HG02884 (cell line): ENCODE results near the gene DNAH17.

Experiments used
- ATAC-seq: cut with Tn5 transposase; IDR thresholded peaks from one replicate; pipeline ENCODE4 v1.9.1; 2021; ENCODE audit warnings: mild to moderate bottlenecking, moderate library complexity; ENCODE audit not compliant: unreplicated experiment

Gene DNAH17

DNA sequence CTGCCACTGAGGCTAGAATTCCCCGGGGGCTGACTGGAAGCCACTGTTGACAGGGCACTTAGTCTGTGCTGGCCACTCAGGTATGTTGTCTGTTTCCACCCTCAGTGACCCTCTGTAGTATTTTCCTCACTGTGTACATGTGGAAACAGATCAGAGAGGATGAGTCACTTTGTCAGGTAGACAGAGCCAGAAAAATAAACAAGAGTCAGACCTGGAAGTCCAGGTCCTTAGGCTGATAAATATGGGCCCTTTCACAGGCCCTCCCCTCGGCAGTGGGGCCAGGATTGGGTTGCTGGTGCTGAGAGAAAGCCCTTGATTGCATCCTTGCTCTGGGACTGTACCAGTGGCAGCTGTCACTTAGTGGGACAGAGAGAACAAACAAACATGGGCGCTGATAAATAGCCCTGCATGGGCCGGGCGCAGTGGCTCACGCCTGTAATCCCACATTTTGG lies 177.5 kb downstream of the DNAH17 start:
- no peak for ATAC-seq

DNA sequence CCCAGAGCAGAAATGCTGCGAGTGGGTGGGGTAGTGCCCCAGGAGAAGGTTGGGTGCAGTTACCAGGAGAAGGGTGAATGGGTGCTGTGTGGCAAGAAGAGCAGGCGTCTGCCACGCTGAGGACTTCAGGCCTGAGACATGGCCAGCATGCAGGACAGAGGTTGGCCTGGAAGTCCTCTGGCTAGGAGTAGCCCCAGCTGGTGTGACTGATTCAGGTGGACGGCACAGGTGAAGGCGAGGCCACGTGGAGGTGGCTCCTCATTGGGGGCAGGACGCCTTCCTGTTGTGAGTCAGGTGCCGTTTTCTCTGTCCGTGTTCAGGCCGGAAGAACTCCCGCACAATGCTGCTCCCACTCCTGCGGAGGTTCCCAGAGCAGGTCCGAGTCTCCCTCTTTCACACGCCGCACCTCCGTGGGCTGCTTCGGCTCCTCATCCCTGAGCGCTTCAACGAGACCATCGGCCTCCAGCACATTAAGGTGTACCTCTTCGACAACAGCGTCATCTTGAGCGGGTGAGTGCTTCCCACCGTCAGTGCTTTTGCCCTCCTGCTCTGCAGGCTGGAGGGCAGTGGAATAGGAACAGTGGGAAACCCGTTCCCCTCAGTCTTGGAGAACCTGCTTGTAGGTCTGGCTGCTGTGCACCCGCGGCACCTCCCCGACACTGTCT lies 178.0 kb downstream of the DNAH17 start:
- ATAC-seq, result no peak

DNA sequence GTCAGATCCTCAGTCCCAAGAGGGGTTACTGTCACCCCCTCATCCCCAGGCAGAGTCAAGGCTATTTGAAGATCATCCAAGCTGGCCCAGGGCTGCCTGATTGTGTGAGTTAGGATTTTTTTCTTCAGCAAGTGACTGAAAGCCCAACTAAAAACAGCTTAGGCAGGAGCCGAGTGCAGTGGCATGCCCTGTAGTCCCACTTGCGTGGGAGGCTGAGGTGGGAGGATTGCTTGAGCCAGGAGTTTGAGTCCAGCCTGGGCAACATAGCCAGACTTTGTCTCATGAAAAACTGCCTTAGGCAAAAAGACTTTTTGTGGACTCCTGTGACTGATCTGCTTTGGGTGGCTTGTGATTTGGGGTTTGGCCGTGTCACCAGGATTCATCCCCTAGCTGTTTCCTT lies 178.8 kb downstream of the DNAH17 start:
- no peak for ATAC-seq

DNA sequence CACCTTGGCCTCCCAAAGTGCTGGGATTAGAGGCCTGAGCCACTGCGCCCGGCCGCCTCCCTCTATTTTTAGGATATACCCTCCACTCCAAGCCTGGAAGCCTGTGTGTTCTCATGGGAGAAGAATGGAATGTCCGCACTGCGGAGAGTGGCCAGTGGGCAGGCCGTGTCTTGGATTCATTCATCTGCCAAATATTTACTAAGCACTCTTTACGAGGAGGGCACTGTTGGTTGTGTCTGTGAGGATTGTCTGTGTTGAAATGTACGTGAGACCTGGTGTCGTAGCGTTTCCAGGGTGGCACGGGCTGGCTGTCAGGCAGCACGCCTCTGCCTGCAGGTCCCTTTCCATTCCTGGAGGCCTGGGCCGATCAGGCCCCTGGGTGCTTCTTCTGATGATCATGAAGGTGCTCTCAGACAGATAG lies 179.5 kb downstream of the DNAH17 start:
- no peak for ATAC-seq

DNA sequence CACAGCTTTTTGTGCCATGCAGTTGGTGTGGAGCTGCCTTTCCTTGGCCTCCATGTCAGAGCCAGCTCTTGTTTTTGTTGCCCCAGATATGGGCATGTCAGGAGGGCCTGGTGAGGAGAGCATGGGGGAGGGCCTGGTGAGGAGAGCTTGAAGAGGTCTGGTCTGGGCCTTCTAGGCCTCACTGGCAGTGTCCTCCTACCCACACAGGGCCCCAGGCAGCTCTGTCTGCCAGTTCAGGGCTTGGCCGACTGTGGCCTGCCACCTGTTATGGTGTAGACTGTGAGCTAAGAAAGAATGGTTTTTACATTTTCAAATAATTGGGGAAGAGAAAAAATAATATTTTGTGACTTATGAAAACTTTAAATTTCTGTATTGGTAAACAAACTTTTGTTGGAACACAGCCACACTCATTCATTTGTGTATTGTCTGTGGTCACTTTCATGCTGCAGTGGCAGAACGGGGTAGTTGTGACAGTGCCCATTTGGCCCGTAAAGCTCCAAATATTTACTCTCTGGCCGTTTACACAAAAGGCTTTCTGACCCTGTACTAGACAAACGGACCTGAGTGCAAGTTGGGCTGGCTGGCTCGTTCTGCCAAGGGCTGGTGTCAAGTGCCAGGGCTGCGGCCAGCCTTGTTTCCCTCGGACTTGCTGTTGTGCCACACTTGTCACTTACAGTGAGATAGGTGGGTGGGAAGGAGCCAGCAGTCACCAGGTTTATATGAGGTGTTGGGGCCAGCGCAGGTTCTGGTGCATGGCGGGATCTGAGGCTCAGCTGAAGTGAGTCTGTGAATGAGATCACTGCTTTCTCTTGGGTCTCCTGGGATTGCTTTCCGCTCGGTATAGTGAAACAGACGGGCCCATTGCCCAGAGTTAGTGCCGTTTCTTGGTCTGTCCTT lies 180.5 kb downstream of the DNAH17 start:
- ATAC-seq, result no peak

DNA sequence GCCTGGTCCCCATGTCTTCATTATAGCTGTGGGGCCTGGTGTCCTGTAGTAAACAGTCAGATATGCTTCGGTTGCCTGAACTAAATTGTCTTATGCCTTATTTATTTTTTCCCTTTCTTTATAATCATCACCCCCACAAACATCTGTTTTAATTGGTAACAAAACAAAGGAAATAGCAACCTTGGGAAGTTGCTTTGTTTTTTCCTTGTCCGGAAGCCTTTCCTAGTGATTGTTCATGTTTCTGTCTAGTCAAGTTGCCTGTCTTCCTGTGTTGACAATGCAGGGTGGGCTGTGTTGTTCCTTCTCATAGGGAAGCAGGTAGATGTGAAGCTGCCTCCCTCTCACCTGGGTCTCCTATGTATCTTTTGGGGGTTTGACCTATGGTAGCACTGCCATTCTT lies 182.0 kb downstream of the DNAH17 start:
- ATAC-seq, result no peak

DNA sequence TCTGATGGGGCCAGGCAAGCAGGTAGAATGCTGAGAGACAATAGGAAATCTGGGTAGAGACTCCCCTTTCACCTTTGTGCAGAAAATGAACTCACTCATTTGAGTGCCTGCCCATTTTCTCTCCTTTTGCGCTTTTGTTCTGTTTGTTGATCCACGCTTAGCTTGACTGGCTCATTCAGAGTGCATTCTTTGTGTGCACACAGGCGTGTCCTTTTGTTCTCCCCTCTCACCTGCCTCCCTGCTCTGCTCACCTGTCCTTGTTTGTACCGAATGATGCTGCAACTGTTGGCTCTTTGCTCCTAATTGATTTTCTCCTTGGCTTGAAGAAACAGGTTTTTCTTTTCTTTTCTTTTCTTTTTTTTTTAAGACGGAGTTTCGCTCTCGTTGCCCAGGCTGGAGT lies 183.0 kb downstream of the DNAH17 start:
- no peak for ATAC-seq

DNA sequence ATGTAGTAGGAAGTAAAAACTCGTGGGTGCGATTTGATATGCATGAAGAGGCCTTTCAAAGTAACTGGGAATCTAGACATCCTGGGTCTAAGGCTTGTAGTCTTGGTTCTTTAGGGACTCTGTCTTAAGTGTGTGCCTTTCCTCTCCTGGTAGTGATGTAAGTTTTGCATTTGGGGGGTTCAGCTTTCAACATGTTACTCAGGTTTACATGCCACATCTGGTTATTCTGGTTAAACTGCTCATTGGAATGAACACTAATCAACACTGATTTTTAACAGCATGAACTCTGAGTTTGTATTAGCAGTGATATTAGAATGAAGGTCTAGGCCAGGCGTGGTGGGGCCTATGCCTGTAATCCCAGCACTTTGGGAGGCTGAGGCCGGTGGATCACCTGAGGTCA lies 183.6 kb downstream of the DNAH17 start:
- no peak for ATAC-seq

DNA sequence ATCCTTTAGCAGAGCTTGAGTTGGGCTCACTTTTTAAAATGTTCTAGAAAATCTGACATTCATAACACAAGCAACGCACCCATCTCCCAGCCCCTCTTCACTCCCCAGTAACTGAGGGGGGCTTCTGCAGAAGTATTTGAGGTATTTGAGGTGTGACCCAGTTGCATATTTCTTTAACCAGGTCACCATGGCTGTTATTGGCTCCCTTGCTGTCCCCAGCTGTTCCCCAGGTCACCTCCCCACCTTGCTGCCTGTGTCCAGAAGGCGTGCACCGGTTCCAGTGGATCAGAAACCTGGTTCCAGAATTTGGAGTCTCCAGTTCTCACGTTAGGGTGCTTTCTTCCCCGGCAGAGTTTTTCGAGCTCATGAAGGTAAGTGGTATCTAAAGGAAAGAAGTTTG lies 184.9 kb downstream of the DNAH17 start:
- ATAC-seq, result no peak

DNA sequence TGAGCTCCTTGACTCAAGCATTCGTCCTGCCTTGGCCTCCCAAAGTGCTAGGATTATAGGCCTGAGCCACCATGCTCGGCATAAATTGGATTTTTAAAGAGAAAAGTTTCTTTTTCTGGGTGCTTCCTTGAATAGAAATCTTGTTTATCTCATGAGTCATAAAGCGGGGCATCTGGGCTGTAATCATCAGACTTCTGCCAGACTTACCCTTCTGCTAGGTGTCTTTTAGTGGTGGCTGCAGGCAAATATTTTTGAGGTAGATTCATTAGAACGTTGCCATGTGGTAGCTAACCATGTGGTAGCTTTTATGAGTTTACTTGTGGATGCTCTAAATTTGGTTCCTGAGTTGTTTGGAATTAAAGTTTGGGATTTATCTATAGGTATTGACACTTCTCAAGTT lies 185.4 kb downstream of the DNAH17 start:
- ATAC-seq, result no peak

DNA sequence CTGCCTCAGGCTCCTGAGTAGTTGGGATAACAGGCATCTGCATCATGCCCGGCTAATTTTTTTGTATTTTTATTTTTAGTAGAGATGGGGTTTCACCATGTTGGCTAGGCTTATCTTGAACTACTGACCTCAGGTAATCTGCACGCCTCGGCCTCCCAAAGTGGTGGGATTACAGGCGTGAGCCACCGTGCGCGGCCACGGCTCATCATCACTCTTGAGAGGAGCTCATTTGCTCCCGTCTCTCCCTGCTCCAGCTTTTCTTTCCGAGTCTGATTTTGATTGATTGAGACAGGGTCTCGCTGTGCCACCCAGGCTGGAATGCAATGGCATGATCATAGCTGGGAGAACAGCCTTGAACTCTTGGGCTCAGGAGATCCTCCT lies 186.2 kb downstream of the DNAH17 start:
- ATAC-seq, result no peak

DNA sequence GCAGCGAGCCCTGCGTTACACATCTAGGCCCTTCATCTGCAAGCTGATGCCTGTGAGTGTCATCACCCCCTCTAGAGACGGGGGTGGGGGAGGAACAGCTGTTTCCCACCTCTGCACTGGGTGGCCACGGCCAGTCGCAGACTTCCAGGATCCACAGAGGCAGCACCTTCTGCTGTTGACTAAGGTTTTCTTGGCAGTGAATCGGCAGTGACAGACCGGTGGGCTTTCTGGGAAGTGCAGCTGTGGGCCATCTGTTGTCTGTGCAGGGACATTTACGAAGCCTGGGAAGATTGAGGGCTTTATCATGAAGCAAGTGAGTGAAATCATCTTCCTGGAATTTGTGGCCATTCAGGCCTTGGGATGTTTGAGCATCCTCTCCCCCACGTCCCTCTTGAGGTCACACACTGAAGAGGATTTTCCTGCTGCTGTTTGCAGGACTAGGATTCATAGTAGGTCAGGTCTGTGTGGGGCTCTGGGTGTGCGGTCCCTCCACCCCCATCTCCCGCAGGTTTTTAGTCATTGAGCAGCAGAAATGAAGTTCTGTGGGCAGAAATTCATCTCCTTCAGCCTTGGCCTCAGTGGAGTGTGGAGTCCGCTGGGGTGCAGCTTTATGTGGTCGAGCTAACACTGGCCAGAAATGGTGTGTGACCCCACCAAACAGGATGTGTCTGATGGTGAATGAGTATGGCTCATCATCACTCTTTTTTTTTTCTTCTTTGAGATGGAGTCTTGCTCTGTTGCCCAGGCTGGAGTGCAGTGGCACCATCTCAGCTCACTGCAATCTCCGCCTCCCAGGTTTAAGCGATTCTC lies 186.8 kb downstream of the DNAH17 start:
- ATAC-seq, result no peak

DNA sequence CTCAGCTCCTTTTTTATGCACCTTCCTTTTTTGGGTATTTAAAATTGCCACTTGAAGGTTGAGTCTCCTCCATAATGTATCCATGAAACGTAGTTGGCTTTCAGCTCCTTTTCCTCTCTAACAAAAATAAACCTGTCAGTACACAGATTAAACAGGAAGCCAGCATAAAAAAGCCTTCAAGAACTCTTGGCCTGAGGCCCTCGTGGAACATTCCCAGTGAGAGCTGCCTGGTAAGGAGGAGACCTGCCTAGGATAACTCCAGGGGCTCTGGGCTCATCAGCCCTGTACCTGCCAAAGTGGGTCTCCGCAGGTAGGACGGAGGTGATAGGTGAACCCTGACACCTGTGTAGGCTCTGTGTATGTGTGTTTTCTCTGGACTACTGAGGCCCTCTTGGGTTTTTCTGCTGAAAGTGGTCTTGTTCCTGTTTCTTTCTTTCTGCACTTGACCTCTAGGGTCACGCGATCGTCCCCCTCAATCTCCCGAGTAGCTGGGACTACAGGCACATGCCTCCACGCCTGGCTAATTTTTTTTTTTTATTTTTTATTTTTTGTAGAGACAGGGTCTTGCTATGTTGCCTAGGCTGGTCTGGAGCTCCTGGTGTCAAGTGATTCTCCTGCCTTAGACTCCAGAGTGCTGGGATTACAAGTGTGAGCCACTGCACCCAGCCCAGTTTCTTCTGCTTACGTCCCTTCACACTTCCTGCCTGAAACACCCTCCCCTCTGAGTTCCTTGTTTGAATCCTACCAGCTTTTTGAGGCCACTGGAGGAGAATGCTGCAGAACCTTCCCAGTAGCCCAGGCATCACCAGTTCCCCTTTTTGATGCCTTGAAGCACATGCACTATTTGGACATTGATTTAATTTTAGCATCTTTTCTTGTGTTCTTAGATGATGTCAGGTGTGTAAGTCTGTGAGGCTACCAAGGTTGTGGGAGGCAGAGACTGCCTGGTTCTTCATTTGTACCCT lies 188.9 kb downstream of the DNAH17 start:
- no peak for ATAC-seq

DNA sequence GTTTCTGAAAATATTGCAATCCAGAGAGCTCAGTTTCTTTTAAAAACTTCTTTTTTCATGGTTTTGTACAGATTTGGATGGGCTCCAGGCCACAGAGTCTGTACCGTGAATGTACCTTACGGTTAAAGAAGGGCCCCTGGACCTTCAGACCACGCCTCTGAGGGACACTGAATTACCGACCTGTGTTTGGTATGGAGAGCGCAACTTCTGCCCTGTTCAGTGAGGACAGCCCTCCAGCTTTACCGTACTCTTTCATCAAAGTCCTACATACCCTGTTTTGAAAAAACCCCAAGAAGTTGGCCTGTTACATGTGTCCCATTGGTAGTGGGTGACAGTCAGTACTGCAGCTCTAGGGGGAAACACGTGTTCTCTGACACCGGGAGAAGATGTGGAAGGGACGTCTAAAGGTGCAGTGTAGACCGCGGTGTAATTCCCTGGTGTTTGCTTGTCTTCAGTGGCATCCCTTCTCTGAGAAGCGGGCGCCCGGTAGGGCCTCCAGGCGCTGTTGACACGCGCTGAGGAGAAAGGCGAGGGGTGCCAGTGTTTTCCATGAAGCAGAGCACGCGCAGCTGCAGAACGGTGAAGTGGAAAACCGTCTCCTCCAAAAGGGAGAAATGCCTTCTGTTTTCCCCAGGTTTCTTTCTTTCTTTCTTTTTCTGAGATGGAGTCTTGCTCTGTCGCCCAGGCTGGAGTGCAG lies 192.6 kb downstream of the DNAH17 start:
- no peak for ATAC-seq

DNA sequence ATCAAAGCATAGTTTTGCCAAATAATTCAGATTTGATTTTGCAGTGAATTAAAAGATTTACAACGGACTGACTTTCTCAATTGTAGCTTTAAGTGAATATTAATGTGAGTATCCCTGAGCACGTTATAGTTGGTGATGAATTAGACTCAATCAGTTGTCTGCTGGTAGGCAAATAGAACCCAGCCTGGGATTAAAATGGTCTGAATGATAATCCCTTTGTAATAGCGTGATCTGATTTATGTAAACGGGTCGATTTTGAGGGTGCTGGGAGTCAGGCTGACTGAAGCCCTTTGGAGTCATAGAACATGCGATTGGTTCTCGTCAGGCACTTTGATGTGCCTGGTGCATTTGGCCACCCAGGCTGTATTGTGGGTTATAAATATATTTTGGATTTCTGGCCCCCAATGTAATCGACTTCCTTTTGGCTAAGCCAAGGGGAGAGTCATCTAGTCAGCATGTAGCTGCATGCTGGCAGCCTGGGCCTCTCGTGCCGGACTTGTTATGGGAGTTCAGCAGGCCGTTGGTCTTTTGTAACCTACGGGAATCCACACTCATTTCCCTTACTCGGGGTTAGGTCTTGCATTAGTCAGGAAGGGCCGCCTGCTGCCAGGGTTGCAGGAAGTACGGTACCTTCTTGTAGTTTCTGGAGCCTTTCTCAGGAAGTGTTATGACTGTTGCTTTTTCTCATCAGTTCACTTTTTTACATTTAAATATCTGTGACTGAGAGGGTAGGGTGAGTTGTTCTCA lies 193.3 kb downstream of the DNAH17 start:
- no peak for ATAC-seq

DNA sequence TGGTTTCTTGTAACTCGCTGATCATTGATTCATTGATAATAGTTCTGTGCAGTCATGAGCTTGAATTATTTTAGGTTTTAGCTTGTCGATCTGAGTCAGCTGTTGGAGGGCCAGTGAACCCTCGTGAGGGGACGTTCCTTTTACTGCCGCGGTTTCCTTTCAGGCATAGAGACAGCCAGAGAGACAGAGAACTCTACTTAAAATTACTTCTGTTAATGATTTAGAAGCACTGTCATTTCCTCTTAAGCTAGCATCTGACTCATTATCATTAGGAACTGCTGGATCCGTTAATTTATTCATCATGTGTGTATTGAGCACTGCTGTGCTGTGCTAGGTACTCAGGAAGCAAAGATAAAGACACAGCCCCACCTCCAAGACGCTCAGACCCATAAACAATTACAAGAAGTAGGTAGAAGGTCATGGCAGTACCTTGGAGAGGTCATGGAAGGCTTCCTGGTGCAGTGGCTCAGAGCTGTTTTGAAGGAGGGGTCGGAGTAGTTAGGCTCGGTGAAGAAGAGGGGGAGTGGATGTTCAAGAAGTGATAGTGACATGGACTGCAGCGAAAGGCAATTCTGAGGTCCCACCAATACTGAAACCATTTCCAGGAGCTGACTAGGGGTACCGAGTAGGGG lies 195.5 kb downstream of the DNAH17 start:
- ATAC-seq, result no peak

DNA sequence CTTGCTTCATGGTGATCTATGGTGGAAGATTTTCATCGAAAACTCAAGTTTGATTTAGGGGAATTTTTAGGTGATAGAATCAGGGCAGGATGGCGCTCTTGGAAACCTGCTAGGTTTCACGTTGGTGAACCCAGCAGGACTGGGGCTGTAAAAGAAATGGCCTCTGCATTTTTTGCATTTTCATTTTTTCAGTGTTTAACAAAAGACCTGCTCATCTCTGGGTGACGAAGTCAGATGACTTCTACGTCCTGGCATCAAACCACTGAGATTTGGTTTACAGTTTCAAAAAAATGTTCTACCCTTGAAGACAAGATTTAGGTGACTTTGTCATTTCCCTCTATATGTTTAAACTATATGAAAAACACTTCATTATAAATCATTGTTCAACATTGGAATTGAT lies 196.8 kb downstream of the DNAH17 start:
- ATAC-seq, result no peak

DNA sequence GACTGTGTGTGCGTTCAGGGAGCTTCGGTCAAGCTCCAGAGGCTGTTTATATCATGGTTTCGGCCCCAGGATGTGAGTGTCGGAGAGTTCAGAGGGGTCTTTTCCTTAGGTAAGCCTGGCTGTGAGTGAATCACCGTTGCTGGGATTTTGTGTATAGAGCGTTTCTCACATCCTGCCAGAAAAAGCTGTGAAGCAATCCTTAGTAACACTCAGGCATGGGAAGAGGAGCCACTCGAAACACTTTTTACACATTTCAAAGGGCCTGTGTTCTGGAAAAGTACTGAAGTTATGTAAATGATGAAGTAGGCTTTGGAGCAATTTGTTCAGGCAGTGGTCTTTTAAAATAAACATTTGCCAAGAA lies 198.1 kb downstream of the DNAH17 start:
- no peak for ATAC-seq
